Upper lobe of left lung (tissue), 6 donors: ENCODE data around the gene PDCD5. TPM values are rescaled to one million over a fixed set of nuclear protein-coding genes. Genes with fewer than 3 reads are reported as not detected.
A peak's percentile ranks its signal among the peaks of the same experiment; 100 is the strongest.

ENCODE experiments used
- ATAC-seq, 2 donors: fragments of 200-7000 bp; cut with Tn5 transposase; one replicate each; pipeline ENCODE4 v1.9.1; 2022; ENCODE audit warnings: mild to moderate bottlenecking in 2 of 2, moderate library complexity in 2 of 2; ENCODE audit not compliant: low FRiP score in 2 of 2
- DNase-seq, 2 donors: peaks; one replicate each; pipeline ENCODE4 v3.0.0-alpha.2; 2019 to 2020
- H3K27ac ChIP-seq, 4 donors: fragments of 200-600 bp; sonication (generic); one replicate each; pipeline ENCODE4 v1.5.1; 2016 to 2019
- H3K27me3 ChIP-seq, 4 donors: fragments of 200-600 bp; sonication (generic); one replicate each; pipeline ENCODE4 v1.5.1; 2017 to 2019
- H3K36me3 ChIP-seq, 4 donors: fragments of 200-600 bp; sonication (generic); one replicate each; pipeline ENCODE4 v1.5.1; 2016 to 2019
- H3K4me1 ChIP-seq, 4 donors: fragments of 200-600 bp; sonication (generic); one replicate each; pipeline ENCODE4 v1.5.1; 2018 to 2019
- H3K4me3 ChIP-seq, 4 donors: fragments of 200-600 bp; sonication (generic); one replicate each; pipeline ENCODE4 v1.5.1; 2017 to 2019; ENCODE audit warnings: mild to moderate bottlenecking in 2 of 4, moderate library complexity in 1 of 4
- H3K9me3 ChIP-seq, 4 donors: fragments of 200-600 bp; sonication (generic); one replicate each; pipeline ENCODE4 v1.5.1; 2018 to 2019
- CTCF ChIP-seq, 6 experiments: fragments of 450-650 bp in 4 of 6; fragments of 200-600 bp in 2 of 6; sonication (generic) in 2 of 6; IDR thresholded peaks; one replicate each; pipeline ENCODE4 v1.5.1; 2016 to 2019; ENCODE audit warnings: antibody characterized with exemption in 6 of 6
- EP300 ChIP-seq, 4 donors: sonication (generic); formaldehyde crosslinking; IDR thresholded peaks; one replicate each; pipeline ENCODE4 v1.5.1; 2017; ENCODE audit warnings: antibody characterized with exemption in 4 of 4, control low read depth in 2 of 4
- POLR2A ChIP-seq, 4 donors: fragments of 450-650 bp; IDR thresholded peaks; one replicate each; pipeline ENCODE4 v1.5.1; 2016 to 2017; ENCODE audit warnings: antibody characterized with exemption in 4 of 4, mild to moderate bottlenecking in 2 of 4
- POLR2AphosphoS5 ChIP-seq, 2 donors: sonication (generic); formaldehyde crosslinking; IDR thresholded peaks; one replicate each; pipeline ENCODE4 v1.5.1; 2017; ENCODE audit warnings: antibody characterized with exemption in 2 of 2
- WGBS, 2 donors: methylation state at CpG; one replicate each; pipeline ENCODE4 v1.1.5; 2017 to 2018; 5-methylcytosine and 5-hydroxymethylcytosine counted together
- small RNA-seq, 4 donors: library from RNA; depleted of rRNA; stranded (forward); fragments of <200 nt; gene quantifications; one replicate each; pipeline ENCODE3, GENCODE V24; 2016
- total RNA-seq, 6 donors: library from RNA; depleted of rRNA in 4 of 6; stranded (reverse); fragments of >200 nt in 4 of 6; gene quantifications; one replicate each; pipeline versions ENCODE4 v1.1.0 to v1.2.1, GENCODE V29; 2016 to 2021
- donor health status: DM: no; HTN: no; CAD: no; lungs with moderate emphysema.
- donor health status: DM: no; HTN: yes; CAD: no; lungs with severe emphysema.

The PDCD5 gene
- total RNA-seq, 6 donors from 2014 or later = 22.2 to 71.8 (median 50.0) TPM

- no peaks in the 10 kb centered on the region for H3K27me3 ChIP-seq
- H3K36me3 ChIP-seq = peaks cover 10 to 99% (median 78%) of the 10 kb centered on the region in 4 donors
- ATAC-seq (no peak), DNase-seq (no peak)
- 83 to 86% methylated on average over 6 of the region's 6 CpGs for WGBS, 2 donors
- TF ChIP-seq POLR2AphosphoS5 (IDR thresholded peaks at IDR 0.05) = no peak
- H3K4me3 ChIP-seq = no peak overlapping the region
- H3K4me1 ChIP-seq = no peaks in the 10 kb centered on the region
- no peaks in the 10 kb centered on the region for H3K9me3 ChIP-seq
- no peak overlapping the region for H3K27ac ChIP-seq
Observed at GRCh38 chr19:32624410-32624809, 43.4 kb downstream of the PDCD5 start.

- WGBS, 2 donors = 93 to 100% methylated on average over 4 of the region's 4 CpGs
- ATAC-seq (no peak), DNase-seq (no peak)
- H3K9me3 ChIP-seq = no peaks in the 10 kb centered on the region
- no peaks in the 10 kb centered on the region for H3K4me1 ChIP-seq
- no peak for TF ChIP-seq POLR2AphosphoS5 (IDR thresholded peaks at IDR 0.05)
- no peak for TF ChIP-seq EP300 (IDR thresholded peaks at IDR 0.05)
- TF ChIP-seq CTCF (IDR thresholded peaks at IDR 0.05) = no peak
- TF ChIP-seq POLR2A (IDR thresholded peaks at IDR 0.05) = no peak
- H3K4me3 ChIP-seq = no peak overlapping the region
- peaks cover 24 to 97% (median 78%) of the 10 kb centered on the region in 4 donors for H3K36me3 ChIP-seq
- H3K27me3 ChIP-seq = no peaks in the 10 kb centered on the region
- no peak overlapping the region for H3K27ac ChIP-seq
Observed at GRCh38 chr19:32626969-32627368, 46.0 kb downstream of the PDCD5 start.

- H3K36me3 ChIP-seq = peaks cover 24 to 96% (median 70%) of the 10 kb centered on the region in 4 donors
- ATAC-seq = no peak
- WGBS, 2 donors = 86 to 91% methylated on average over 14 of the region's 15 CpGs
Observed at GRCh38 chr19:32627714-32628270, 46.8 kb downstream of the PDCD5 start.

GRCh38 chr19:32630338-32630737 is 49.3 kb downstream of the PDCD5 start:
- no peak overlapping the region for H3K4me3 ChIP-seq
- 100% methylated on average over 1 to 4 of the region's 14 CpGs for WGBS, 2 donors
- no peaks in the 10 kb centered on the region for H3K9me3 ChIP-seq
- no peaks in the 10 kb centered on the region for H3K27me3 ChIP-seq
- DNase-seq (peak in 1 of 2 donors; percentile 73), ATAC-seq (peak in 1 of 2 donors; percentile 26)
- no peaks in the 10 kb centered on the region for H3K4me1 ChIP-seq
- TF ChIP-seq POLR2AphosphoS5 (IDR thresholded peaks at IDR 0.05) (no peak), CTCF (IDR thresholded peaks at IDR 0.05) (no peak), EP300 (IDR thresholded peaks at IDR 0.05) (no peak), POLR2A (IDR thresholded peaks at IDR 0.05) (no peak)
- H3K27ac ChIP-seq = no peak overlapping the region
- H3K36me3 ChIP-seq = peaks cover 19 to 81% (median 52%) of the 10 kb centered on the region in 4 donors

More at GRCh38 chr19:32627714-32628270, 46.8 kb downstream of the PDCD5 start:
- H3K4me1 ChIP-seq = no peaks in the 10 kb centered on the region
- peak in 1 of 2 donors; percentile 71 for DNase-seq
- no peaks in the 10 kb centered on the region for H3K27me3 ChIP-seq
- H3K9me3 ChIP-seq = no peaks in the 10 kb centered on the region
- no peak overlapping the region for H3K4me3 ChIP-seq
- H3K27ac ChIP-seq = no peak overlapping the region
- no peak for TF ChIP-seq POLR2A (IDR thresholded peaks at IDR 0.05)
- no peak for TF ChIP-seq EP300 (IDR thresholded peaks at IDR 0.05)
- no peak for TF ChIP-seq POLR2AphosphoS5 (IDR thresholded peaks at IDR 0.05)
- no peak for TF ChIP-seq CTCF (IDR thresholded peaks at IDR 0.05)

- DNase-seq (no peak), ATAC-seq (no peak)
- Histone ChIP-seq H3K27me3 (no peaks in the 10 kb centered on the region), H3K36me3 (peaks cover 14 to 82% (median 49%) of the 10 kb centered on the region in 4 donors), H3K27ac (no peak overlapping the region), H3K4me3 (no peak overlapping the region), H3K9me3 (no peaks in the 10 kb centered on the region), H3K4me1 (no peaks in the 10 kb centered on the region)
- 92 to 96% methylated on average over 15 of the region's 15 CpGs for WGBS, 2 donors
- TF ChIP-seq POLR2A (IDR thresholded peaks at IDR 0.05) = no peak
- no peak for TF ChIP-seq EP300 (IDR thresholded peaks at IDR 0.05)
- TF ChIP-seq POLR2AphosphoS5 (IDR thresholded peaks at IDR 0.05) = no peak
- TF ChIP-seq CTCF (IDR thresholded peaks at IDR 0.05) = no peak
Observed at GRCh38 chr19:32631381-32631780, 50.4 kb downstream of the PDCD5 start.

Small RNA genes lying within 50 kb of the gene (small RNA-seq; reads per million reads assigned to genes)
- gene SNORA68B = 0 reads per million in 4 donors

Other genes starting within 250 kb of the PDCD5 start
- 10 to 100 TPM; 13.0 to 27.2 (median 17.5) TPM for gene ZNF507, start 235.6 kb upstream of the PDCD5 start, total RNA-seq
- 10 to 100 TPM; 27.3 to 76.5 (median 29.5) TPM for gene DPY19L3, start 175.4 kb upstream of the PDCD5 start, total RNA-seq
- gene ANKRD27, start 94.0 kb downstream of the PDCD5 start, total RNA-seq = 10 to 100 TPM; 31.3 to 46.1 (median 35.3) TPM
- gene RGS9BP, start 94.7 kb downstream of the PDCD5 start, total RNA-seq = 1 to 10 TPM; 2.2 to 9.4 (median 6.0) TPM
- gene NUDT19, start 110.6 kb downstream of the PDCD5 start, total RNA-seq = 10 to 100 TPM in 5 of 6 donors, 1 to 10 TPM in 1; 9.4 to 21.6 (median 15.3) TPM
- gene TDRD12, start 138.6 kb downstream of the PDCD5 start, total RNA-seq = 1 to 10 TPM in 1 of 6 donors, under 1 TPM in 3, not detected in 2; 0.15 to 4.0 (median 0.38) TPM